HG02852 (cell line): ENCODE results near the gene LNX1.

ENCODE experiments used
- ATAC-seq: cut with Tn5 transposase; IDR thresholded peaks from one replicate; pipeline ENCODE4 v1.9.1; 2021; ENCODE audit warnings: mild to moderate bottlenecking, moderate library complexity; ENCODE audit not compliant: unreplicated experiment

LNX1 gene

GRCh38 chr4:53538756-53539155 lies 52.5 kb downstream of the LNX1 start:
- no peak for ATAC-seq

GRCh38 chr4:53537606-53538005 lies 53.7 kb downstream of the LNX1 start:
- no peak for ATAC-seq

GRCh38 chr4:53536328-53536727 lies 55.0 kb downstream of the LNX1 start:
- ATAC-seq: no peak

GRCh38 chr4:53535567-53535966 lies 55.7 kb downstream of the LNX1 start:
- no peak for ATAC-seq

GRCh38 chr4:53534684-53535083 lies 56.6 kb downstream of the LNX1 start:
- ATAC-seq: no peak

GRCh38 chr4:53532521-53532920 lies 58.8 kb downstream of the LNX1 start:
- ATAC-seq: no peak

- no peak for ATAC-seq
Observed at GRCh38 chr4:53531585-53532224, 59.6 kb downstream of the LNX1 start.

GRCh38 chr4:53529025-53529424 lies 62.3 kb downstream of the LNX1 start:
- no peak for ATAC-seq

- no peak for ATAC-seq
Observed at GRCh38 chr4:53527930-53528329, 63.4 kb downstream of the LNX1 start.

GRCh38 chr4:53527326-53527725 lies 64.0 kb downstream of the LNX1 start:
- no peak for ATAC-seq

- ATAC-seq: no peak
Observed at GRCh38 chr4:53522334-53522733, 69.0 kb downstream of the LNX1 start.

GRCh38 chr4:53520116-53520515 lies 71.2 kb downstream of the LNX1 start:
- no peak for ATAC-seq

GRCh38 chr4:53518807-53519206 lies 72.5 kb downstream of the LNX1 start:
- no peak for ATAC-seq

- ATAC-seq: no peak
Observed at GRCh38 chr4:53515076-53515475, 76.2 kb downstream of the LNX1 start.

GRCh38 chr4:53514509-53514908 lies 76.8 kb downstream of the LNX1 start:
- no peak for ATAC-seq

GRCh38 chr4:53512608-53513007 lies 78.7 kb downstream of the LNX1 start:
- ATAC-seq: no peak

GRCh38 chr4:53511014-53511413 lies 80.3 kb downstream of the LNX1 start:
- no peak for ATAC-seq

- no peak for ATAC-seq
Observed at GRCh38 chr4:53510321-53510720, 81.0 kb downstream of the LNX1 start.

- no peak for ATAC-seq
Observed at GRCh38 chr4:53508446-53508845, 82.8 kb downstream of the LNX1 start.

- ATAC-seq: no peak
Observed at GRCh38 chr4:53507671-53508286, 83.5 kb downstream of the LNX1 start.

- no peak for ATAC-seq
Observed at GRCh38 chr4:53507058-53507457, 84.2 kb downstream of the LNX1 start.

GRCh38 chr4:53505947-53506346 lies 85.3 kb downstream of the LNX1 start:
- no peak for ATAC-seq

GRCh38 chr4:53502094-53502493 lies 89.2 kb downstream of the LNX1 start:
- no peak for ATAC-seq
